ENCODE results near the gene ZFYVE28. TPM values are rescaled to one million over a fixed set of nuclear protein-coding genes. Genes with fewer than 3 reads are reported as not detected.

Gene ZFYVE28
- total RNA-seq, 2 experiments from 2014 or later, result 26.2 to 28.0 TPM

GRCh38 chr4:2354118-2354517 is 64.3 kb downstream of the ZFYVE28 start:
- H3K27me3 Mint-ChIP-seq, result no peaks in the 10 kb centered on the region
- H3K4me1 ChIP-seq (ENCODE audit: insufficient read depth, low read length), result peaks cover 6% of the 10 kb centered on the region
- peak; percentile 45 for TF ChIP-seq CTCF (IDR thresholded peaks at IDR 0.05)
- H3K27ac ChIP-seq (ENCODE audit: low read depth in 1 of 2, low read length in 2 of 2), result no peak overlapping the region
- H3K4me3 ChIP-seq (ENCODE audit: low read length), result no peak overlapping the region
- peak overlapping the region; percentile 51 for H3K27ac Mint-ChIP-seq
- intact Hi-C loops (cut with DNase I, micrococcal nuclease), result loop anchor here (1.0 to 5.0 kb wide), 3 partner anchors 72 to 134 kb away; no protein-coding TSS in a partner anchor
- peak; percentile 14 to 65 (median 29) for DNase-seq
- ATAC-seq (ENCODE audit: poor library complexity), result peak; percentile 77
- peaks cover 6% of the 10 kb centered on the region for H3K36me3 Mint-ChIP-seq (ENCODE audit: low read depth)
- no peaks in the 10 kb centered on the region for H3K9me3 ChIP-seq (ENCODE audit: control insufficient read depth in 1 of 2, insufficient read depth in 1 of 2, low read length in 2 of 2)
- ChIA-PET CTCF (interaction anchor here (0.9 to 1.9 kb wide), 5 partner anchors 65 to 134 kb away, joined by 3 to 6 read pairs (median 6); partner anchors contain the start of genes CFAP99 and ZFYVE28), POLR2A (no interaction called here)
- no peaks in the 10 kb centered on the region for H3K27me3 ChIP-seq (ENCODE audit: control insufficient read depth in 1 of 2, insufficient read depth in 2 of 2, low read length in 2 of 2)
- H3K4me3 Mint-ChIP-seq, result no peak overlapping the region
- H3K4me1 Mint-ChIP-seq (ENCODE audit: low read depth), result peaks cover 6% of the 10 kb centered on the region
- no peaks in the 10 kb centered on the region for H3K9me3 Mint-ChIP-seq
- H3K36me3 ChIP-seq (ENCODE audit: insufficient read depth, low read length), result peaks cover 6% of the 10 kb centered on the region

GRCh38 chr4:2353222-2354107 is 65.0 kb downstream of the ZFYVE28 start:
- Mint-ChIP-seq H3K9me3 (no peaks in the 10 kb centered on the region), H3K27me3 (no peaks in the 10 kb centered on the region), H3K4me1 (ENCODE audit: low read depth) (peaks cover 6% of the 10 kb centered on the region), H3K4me3 (no peak overlapping the region), H3K27ac (peak overlapping the region; percentile 51), H3K36me3 (ENCODE audit: low read depth) (peaks cover 6% of the 10 kb centered on the region)
- Histone ChIP-seq H3K27ac (ENCODE audit: low read depth in 1 of 2, low read length in 2 of 2) (no peak overlapping the region), H3K27me3 (ENCODE audit: control insufficient read depth in 1 of 2, insufficient read depth in 2 of 2, low read length in 2 of 2) (no peaks in the 10 kb centered on the region), H3K36me3 (ENCODE audit: insufficient read depth, low read length) (peaks cover 6% of the 10 kb centered on the region), H3K9me3 (ENCODE audit: control insufficient read depth in 1 of 2, insufficient read depth in 1 of 2, low read length in 2 of 2) (no peaks in the 10 kb centered on the region), H3K4me3 (ENCODE audit: low read length) (no peak overlapping the region), H3K4me1 (ENCODE audit: insufficient read depth, low read length) (peaks cover 6% of the 10 kb centered on the region)
- DNase-seq, result peak in 1 of 14 experiments; percentile 27
- TF ChIP-seq CTCF (IDR thresholded peaks at IDR 0.05), result no peak
- intact Hi-C loops (cut with DNase I, micrococcal nuclease), result loop anchor here (1.0 to 5.0 kb wide), 3 partner anchors 71 to 133 kb away; no protein-coding TSS in a partner anchor
- POLR2A ChIA-PET, result no interaction called here
- CTCF ChIA-PET, result interaction anchor here (0.8 to 1.9 kb wide), 6 partner anchors 59 to 133 kb away, joined by 3 to 6 read pairs (median 5); partner anchors contain the start of genes CFAP99 and ZFYVE28
- ATAC-seq (ENCODE audit: poor library complexity), result no peak

GRCh38 chr4:2352729-2353221 is 65.7 kb downstream of the ZFYVE28 start:
- Histone ChIP-seq H3K4me1 (ENCODE audit: insufficient read depth, low read length) (peaks cover 6% of the 10 kb centered on the region), H3K9me3 (ENCODE audit: control insufficient read depth in 1 of 2, insufficient read depth in 1 of 2, low read length in 2 of 2) (no peaks in the 10 kb centered on the region), H3K4me3 (ENCODE audit: low read length) (no peak overlapping the region), H3K36me3 (ENCODE audit: insufficient read depth, low read length) (peaks cover 6% of the 10 kb centered on the region), H3K27ac (ENCODE audit: low read depth in 1 of 2, low read length in 2 of 2) (no peak overlapping the region), H3K27me3 (ENCODE audit: control insufficient read depth in 1 of 2, insufficient read depth in 2 of 2, low read length in 2 of 2) (no peaks in the 10 kb centered on the region)
- H3K4me1 Mint-ChIP-seq (ENCODE audit: low read depth), result peaks cover 9% of the 10 kb centered on the region
- no peaks in the 10 kb centered on the region for H3K27me3 Mint-ChIP-seq
- H3K4me3 Mint-ChIP-seq, result no peak overlapping the region
- TF ChIP-seq CTCF (IDR thresholded peaks at IDR 0.05), result no peak
- ChIA-PET POLR2A (no interaction called here), CTCF (interaction anchor here (0.8 to 1.9 kb wide), 3 partner anchors 60 to 133 kb away, joined by 3 to 4 read pairs (median 3); partner anchors contain the start of genes CFAP99 and ZFYVE28)
- no peak overlapping the region for H3K27ac Mint-ChIP-seq
- intact Hi-C loops (cut with DNase I, micrococcal nuclease), result loop anchor here in 1 of 2 experiments (5.0 kb wide), 1 partner anchor 70 kb away; no protein-coding TSS in a partner anchor
- no peak for ATAC-seq (ENCODE audit: poor library complexity)
- no peak for DNase-seq
- H3K9me3 Mint-ChIP-seq, result no peaks in the 10 kb centered on the region
- peaks cover 6% of the 10 kb centered on the region for H3K36me3 Mint-ChIP-seq (ENCODE audit: low read depth)

All from CD4-positive, alpha-beta T cell (primary cell).